Esophagus muscularis mucosa (tissue), 3 donors: Measurements from ENCODE around the gene PDSS2.

Experiments
- CTCF ChIP-seq, 3 experiments: fragments of 200-600 bp in 2 of 3; fragments of 450-650 bp in 1 of 3; sonication (generic) in 2 of 3; IDR thresholded peaks; one replicate each; pipeline ENCODE4 v1.5.1; 2017 to 2019; ENCODE audit warnings: antibody characterized with exemption in 3 of 3, mild to moderate bottlenecking in 2 of 3, moderate library complexity in 1 of 3
- POLR2A ChIP-seq: fragments of 450-650 bp; IDR thresholded peaks from one replicate; pipeline ENCODE4 v1.6.1; 2017; ENCODE audit warnings: antibody characterized with exemption, moderate library complexity, mild to moderate bottlenecking, low read depth

GRCh38 chr6:107448776-107449175, 10.6 kb downstream of the PDSS2 start:
- TF ChIP-seq POLR2A (no peak), CTCF (IDR thresholded peaks at IDR 0.05) (no peak)
